Activated CD4-positive, alpha-beta memory T cell treated with anti-CD3 and anti-CD28 coated beads, Interleukin-2, amount 10 ng/mL, durations not matched to agents 7 days and 5 days (primary cell): Measurements from ENCODE around the gene APPBP2. TPM values are rescaled to one million over a fixed set of nuclear protein-coding genes. Genes with fewer than 3 reads are reported as not detected.

ENCODE experiments used
- CTCF ChIA-PET: fragments of 350-600 bp; sonication (Branson Sonifier 250); formaldehyde crosslinking; loops from one replicate; lab custom pipeline; 2021; ENCODE audit warnings: antibody characterized with exemption, inconsistent platforms; lab: Charles Lee
- POLR2A ChIA-PET: fragments of 350-600 bp; sonication (Branson Sonifier 250); formaldehyde crosslinking; loops from one replicate; lab custom pipeline; 2021; ENCODE audit warnings: antibody characterized with exemption; lab: Charles Lee
- DNase-seq: peaks from one replicate; pipeline ENCODE4 v3.0.0-alpha.2; 2020
- H3K27ac Mint-ChIP-seq: one replicate; pipeline ENCODE4 v1.8.0; 2021; ENCODE audit warnings: mild to moderate bottlenecking, mixed read lengths
- H3K27me3 Mint-ChIP-seq: one replicate; pipeline ENCODE4 v1.8.0; 2021; ENCODE audit warnings: mixed read lengths
- H3K36me3 Mint-ChIP-seq: one replicate; pipeline ENCODE4 v1.8.0; 2021; ENCODE audit warnings: low read depth, mixed read lengths
- H3K4me1 Mint-ChIP-seq: one replicate; pipeline ENCODE4 v1.8.0; 2021; ENCODE audit warnings: mixed read lengths
- H3K4me3 Mint-ChIP-seq: one replicate; pipeline ENCODE4 v1.8.0; 2021; ENCODE audit warnings: mild to moderate bottlenecking, mixed read lengths
- H3K9me3 Mint-ChIP-seq: one replicate; pipeline ENCODE4 v1.8.0; 2021; ENCODE audit warnings: mixed read lengths
- total RNA-seq, 2 experiments: library from RNA; stranded (reverse); gene quantifications; one replicate each; pipeline ENCODE4 v1.2.3, GENCODE V29; 2021

APPBP2 gene, protein sequence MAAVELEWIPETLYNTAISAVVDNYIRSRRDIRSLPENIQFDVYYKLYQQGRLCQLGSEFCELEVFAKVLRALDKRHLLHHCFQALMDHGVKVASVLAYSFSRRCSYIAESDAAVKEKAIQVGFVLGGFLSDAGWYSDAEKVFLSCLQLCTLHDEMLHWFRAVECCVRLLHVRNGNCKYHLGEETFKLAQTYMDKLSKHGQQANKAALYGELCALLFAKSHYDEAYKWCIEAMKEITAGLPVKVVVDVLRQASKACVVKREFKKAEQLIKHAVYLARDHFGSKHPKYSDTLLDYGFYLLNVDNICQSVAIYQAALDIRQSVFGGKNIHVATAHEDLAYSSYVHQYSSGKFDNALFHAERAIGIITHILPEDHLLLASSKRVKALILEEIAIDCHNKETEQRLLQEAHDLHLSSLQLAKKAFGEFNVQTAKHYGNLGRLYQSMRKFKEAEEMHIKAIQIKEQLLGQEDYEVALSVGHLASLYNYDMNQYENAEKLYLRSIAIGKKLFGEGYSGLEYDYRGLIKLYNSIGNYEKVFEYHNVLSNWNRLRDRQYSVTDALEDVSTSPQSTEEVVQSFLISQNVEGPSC
- 10 to 100 TPM; 34.9 to 36.0 TPM for total RNA-seq

DNA sequence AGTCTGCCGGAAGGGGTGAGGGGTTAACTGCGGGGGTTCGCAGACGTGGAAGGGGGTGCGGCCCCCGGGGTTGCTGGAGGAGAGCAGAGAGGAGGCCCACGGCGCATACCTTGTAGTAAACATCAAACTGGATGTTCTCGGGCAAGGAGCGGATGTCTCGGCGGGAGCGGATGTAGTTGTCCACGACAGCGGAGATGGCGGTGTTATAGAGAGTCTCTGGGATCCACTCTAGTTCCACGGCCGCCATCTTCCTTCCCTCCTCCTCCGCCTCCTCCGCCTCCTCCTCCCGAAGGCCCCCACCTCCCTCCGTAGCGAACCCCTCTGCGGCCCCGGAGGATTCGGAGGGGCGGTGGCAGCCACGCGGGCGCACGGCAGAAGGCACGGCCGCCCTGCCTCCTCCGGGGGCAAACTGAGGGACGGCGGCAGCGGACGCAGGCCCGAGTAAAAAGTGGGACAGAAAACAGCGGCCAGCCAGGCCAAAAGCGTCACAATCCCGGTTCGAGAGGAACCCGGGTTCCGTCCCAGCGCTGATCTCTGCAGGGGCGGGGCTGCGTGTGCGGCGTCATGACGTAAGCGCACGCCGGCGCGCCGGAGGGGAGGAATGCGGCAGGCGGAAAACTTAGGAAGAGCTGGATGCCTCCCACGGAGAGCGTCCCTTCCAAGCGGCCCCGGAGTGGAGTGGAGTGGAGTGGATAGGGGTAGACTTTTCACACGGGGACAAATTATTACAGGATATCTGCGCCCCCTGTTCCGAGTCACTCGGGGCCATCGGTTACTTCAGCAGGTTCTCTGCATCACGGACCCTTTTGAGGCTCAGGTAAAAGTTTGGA lies at the start of gene APPBP2:
Gene APPBP2, minus strand, starts transcription at position 558 of the 830 bp plus-strand sequence. Its CDS starts 311 bp downstream, at position 247.
- peak within 1 kb of the TSS; percentile 95 for H3K27ac Mint-ChIP-seq
- ChIA-PET POLR2A (interaction anchor here (0.8 to 2.5 kb wide), 5 partner anchors 14 to 152 kb away, joined by 3 to 9 read pairs (median 4); partner anchors contain the start of genes BCAS3 and PPM1D), CTCF (interaction anchor here (1.2 to 2.4 kb wide), 4 partner anchors 44 to 112 kb away, joined by 3 to 18 read pairs (median 4); partner anchors contain the start of gene PPM1D)
- peaks cover 36% of the 10 kb centered on the region for H3K4me1 Mint-ChIP-seq
- no peaks in the 10 kb centered on the region for H3K27me3 Mint-ChIP-seq
- peak; percentile 75 for DNase-seq
- H3K36me3 Mint-ChIP-seq: peaks cover 22% of the 10 kb centered on the region
- peak within 1 kb of the TSS; percentile 99 for H3K4me3 Mint-ChIP-seq
- H3K9me3 Mint-ChIP-seq: no peaks in the 10 kb centered on the region

DNA sequence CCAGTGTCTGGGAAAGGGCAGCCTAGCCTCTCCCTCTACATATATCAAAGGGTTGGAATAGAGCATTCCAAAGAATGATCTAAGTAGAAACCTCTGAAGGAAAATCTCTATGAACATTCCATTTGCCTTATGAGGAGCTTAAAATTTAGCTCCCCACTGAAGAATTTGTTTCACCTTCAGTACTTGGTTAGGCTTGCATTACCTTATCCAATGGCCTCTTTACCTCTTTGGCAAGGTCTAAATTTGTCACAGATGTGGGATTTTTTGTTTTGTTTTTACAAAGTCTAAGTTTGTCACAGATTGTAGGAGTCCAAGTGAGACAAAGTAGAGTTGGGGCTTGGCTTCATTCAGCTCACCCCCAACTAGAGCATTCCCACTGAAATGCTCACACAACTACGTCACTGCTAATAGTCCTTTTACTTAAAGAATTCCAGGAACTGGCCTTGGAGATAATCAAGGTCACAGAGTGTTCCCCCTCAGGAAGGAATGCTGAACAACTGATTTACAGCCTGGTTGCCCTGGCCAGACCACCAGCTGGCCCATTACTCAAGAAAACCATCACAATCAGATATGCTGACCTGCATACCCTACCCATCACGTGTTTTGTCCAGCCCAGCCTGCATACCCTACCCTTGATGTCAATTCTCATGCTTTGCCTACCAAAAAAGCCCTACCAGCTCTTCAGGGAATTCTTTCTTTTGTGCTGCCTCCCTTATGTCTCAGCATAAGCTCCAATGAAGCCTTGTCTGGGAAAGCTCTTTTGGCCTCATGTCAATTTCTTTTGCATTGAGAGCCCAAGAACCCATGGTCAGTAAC lies 47.4 kb upstream of the APPBP2 start:
- POLR2A ChIA-PET: interaction anchor here (2.0 kb wide), 1 partner anchor 26 kb away, joined by 9 read pairs; the partner anchor contains the start of gene PPM1D
- no peak overlapping the region for H3K4me3 Mint-ChIP-seq
- peaks cover 11% of the 10 kb centered on the region for H3K27me3 Mint-ChIP-seq
- H3K27ac Mint-ChIP-seq: no peak overlapping the region
- CTCF ChIA-PET: interaction anchor here (0.6 kb wide), 1 partner anchor 70 kb away, joined by 3 read pairs; no protein-coding TSS in a partner anchor
- no peak for DNase-seq
- H3K36me3 Mint-ChIP-seq: no peaks in the 10 kb centered on the region
- no peaks in the 10 kb centered on the region for H3K9me3 Mint-ChIP-seq
- H3K4me1 Mint-ChIP-seq: peaks cover 8% of the 10 kb centered on the region

DNA sequence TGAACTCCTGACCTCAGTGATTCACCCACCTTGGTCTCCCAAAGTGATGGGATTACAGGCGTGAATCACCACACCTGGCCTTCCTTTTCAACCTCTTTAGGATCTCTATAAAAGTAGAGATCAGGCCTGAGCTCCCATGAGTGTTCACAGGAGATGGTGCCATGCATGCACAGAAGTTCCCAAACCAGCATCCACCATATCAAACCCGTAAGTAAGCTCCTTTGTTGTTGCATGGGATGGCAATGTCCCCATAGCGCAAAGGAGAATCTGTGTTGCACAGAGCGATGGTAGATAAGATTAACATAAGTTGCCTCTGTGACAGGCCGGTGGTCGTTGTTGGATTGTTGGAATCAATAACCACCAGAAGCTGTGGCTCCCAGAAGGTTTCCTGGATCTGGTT lies 39.2 kb upstream of the APPBP2 start:
- no peaks in the 10 kb centered on the region for H3K9me3 Mint-ChIP-seq
- peaks cover 2% of the 10 kb centered on the region for H3K27me3 Mint-ChIP-seq
- no peak for DNase-seq
- ChIA-PET CTCF (interaction anchor here (0.6 to 1.6 kb wide), 4 partner anchors 11 to 126 kb away, joined by 3 to 5 read pairs (median 4); no protein-coding TSS in a partner anchor), POLR2A (interaction anchor here (0.7 kb wide), 1 partner anchor 141 kb away, joined by 3 read pairs; no protein-coding TSS in a partner anchor)
- H3K4me3 Mint-ChIP-seq: no peak overlapping the region
- no peak overlapping the region for H3K27ac Mint-ChIP-seq
- peaks cover 2% of the 10 kb centered on the region for H3K4me1 Mint-ChIP-seq
- no peaks in the 10 kb centered on the region for H3K36me3 Mint-ChIP-seq

DNA sequence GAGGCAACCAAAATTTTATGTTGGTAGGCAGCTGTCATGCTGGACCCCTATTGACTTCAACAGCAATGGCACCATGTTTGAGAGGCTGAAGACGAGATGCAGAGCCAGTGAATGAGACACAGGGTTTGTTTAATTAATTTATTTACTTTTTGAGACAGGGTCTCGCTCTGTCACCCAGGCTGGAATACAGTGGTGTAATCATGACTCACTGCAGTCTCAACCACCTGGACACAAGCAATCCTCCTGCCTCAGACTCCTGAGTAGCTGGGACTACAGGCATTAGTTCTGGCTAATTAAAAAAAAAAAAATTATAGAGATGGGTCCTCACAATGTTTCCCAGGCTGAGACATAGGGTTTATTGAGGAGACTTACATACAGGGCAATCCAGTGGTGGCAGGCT lies 37.7 kb upstream of the APPBP2 start:
- peaks cover 3% of the 10 kb centered on the region for H3K9me3 Mint-ChIP-seq
- no peaks in the 10 kb centered on the region for H3K4me1 Mint-ChIP-seq
- CTCF ChIA-PET: interaction anchor here (1.3 kb wide), 1 partner anchor 13 kb away, joined by 5 read pairs; no protein-coding TSS in a partner anchor

DNA sequence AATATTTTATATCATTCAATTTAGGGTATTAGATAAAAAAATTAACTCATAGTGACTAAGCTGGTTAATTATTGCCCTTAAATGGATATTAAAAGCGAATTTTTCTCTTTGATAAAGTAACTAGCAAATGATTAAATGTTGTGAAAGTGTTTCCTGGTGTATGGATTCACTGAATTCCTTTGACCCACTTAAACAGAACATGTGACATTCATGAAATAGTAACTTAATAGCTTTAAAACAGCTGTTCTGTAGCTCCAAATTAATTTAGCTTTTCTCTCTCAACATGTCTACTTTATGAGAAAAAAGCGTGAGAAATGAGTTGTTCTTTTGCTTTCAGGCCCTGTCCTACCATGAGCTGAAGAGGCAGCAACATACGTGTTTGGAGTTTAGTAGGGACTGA lies 36.4 kb upstream of the APPBP2 start:
- Mint-ChIP-seq H3K4me1 (no peaks in the 10 kb centered on the region), H3K4me3 (no peak overlapping the region), H3K36me3 (peaks cover 3% of the 10 kb centered on the region), H3K27me3 (peaks cover 2% of the 10 kb centered on the region), H3K9me3 (peaks cover 15% of the 10 kb centered on the region), H3K27ac (no peak overlapping the region)
- no peak for DNase-seq
- ChIA-PET POLR2A (no interaction called here), CTCF (no interaction called here)

More for the DNA sequence above, 37.7 kb upstream of the APPBP2 start:
- no peak overlapping the region for H3K4me3 Mint-ChIP-seq
- DNase-seq: no peak
- POLR2A ChIA-PET: no interaction called here
- no peak overlapping the region for H3K27ac Mint-ChIP-seq
- H3K27me3 Mint-ChIP-seq: peaks cover 2% of the 10 kb centered on the region
- no peaks in the 10 kb centered on the region for H3K36me3 Mint-ChIP-seq

DNA sequence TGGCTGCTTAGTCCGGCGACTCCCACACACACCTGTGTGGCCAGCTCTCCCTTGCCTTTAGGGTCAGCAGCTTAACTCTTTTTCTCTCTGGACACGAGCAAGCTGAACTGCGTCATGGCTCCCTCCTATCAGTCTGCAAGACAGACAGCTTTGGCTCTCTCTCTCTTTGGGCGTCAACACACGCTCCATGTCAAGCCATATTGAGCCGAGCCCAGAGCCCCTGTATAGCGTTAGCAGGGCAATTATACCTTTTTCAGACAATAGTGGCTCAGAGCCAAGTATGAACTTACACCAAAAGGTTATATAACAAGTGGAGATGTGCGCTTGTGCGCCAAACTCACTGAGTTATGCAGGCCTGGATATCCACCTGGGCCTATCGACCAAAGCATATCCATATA lies 34.8 kb upstream of the APPBP2 start:
- H3K4me3 Mint-ChIP-seq: no peak overlapping the region
- no peaks in the 10 kb centered on the region for H3K4me1 Mint-ChIP-seq
- peaks cover 5% of the 10 kb centered on the region for H3K36me3 Mint-ChIP-seq
- DNase-seq: no peak
- H3K27ac Mint-ChIP-seq: no peak overlapping the region
- peaks cover 21% of the 10 kb centered on the region for H3K9me3 Mint-ChIP-seq
- CTCF ChIA-PET: no interaction called here
- peaks cover 4% of the 10 kb centered on the region for H3K27me3 Mint-ChIP-seq
- POLR2A ChIA-PET: no interaction called here

DNA sequence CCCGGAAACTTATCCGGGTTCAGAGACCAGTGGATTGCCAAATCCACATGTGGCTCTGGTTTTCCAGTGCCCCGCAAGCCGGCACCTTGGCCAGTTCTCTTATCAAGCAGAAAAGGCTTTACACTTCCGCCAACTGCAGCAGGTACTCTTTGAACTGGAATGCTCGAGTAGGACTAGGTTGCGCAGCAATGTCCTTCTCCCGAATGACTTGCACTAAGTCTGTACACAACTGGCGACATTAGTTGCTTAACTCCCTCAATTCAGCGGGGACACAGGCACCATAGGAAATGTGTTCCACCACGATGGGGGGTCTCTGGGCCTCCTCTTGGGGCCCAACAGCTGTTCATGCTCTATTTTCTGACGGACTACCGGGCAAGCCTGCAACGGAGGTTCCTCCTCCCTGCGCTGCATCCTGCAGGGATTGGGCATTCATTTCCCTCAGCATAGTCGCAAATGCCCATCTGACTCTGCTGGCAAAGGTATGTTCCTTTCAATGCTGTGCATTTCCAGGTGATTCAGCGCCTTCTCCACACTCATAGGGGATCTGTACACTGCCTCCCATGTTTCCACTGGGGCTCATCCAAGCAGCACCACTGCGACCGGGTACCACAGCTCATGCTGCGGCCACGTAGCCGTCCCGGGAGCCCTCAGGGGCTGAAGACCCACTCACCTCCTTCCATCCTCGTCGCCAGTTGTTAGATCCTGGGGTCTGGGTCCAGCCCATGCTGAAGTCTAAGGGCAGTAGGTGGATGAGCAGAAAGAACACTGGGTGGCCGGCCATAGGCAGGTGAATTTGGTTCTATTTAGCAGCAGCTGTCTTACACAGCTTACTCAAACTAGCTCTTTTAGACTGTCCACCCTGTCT lies 34.2 kb upstream of the APPBP2 start:
- H3K4me3 Mint-ChIP-seq: no peak overlapping the region
- no peaks in the 10 kb centered on the region for H3K4me1 Mint-ChIP-seq
- no peak for DNase-seq
- H3K27ac Mint-ChIP-seq: no peak overlapping the region
- peaks cover 5% of the 10 kb centered on the region for H3K36me3 Mint-ChIP-seq
- H3K27me3 Mint-ChIP-seq: peaks cover 4% of the 10 kb centered on the region
- peaks cover 21% of the 10 kb centered on the region for H3K9me3 Mint-ChIP-seq
- ChIA-PET POLR2A (no interaction called here), CTCF (no interaction called here)

DNA sequence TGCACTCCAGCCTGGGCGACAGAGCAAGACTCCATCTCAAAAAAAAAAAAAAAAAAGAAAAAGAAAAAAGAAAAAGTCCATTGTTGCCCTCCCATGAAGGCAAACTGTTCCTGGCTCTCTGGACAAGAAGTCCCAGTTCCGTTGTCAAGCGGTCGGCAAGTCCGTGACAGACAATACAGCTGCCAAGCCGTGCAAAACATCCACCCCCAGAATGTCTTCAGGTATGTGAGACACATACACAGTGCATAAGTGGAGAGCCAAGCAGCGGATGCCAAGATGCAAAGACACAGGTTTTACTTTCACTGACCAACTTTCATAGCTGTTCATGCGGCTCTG lies 33.6 kb upstream of the APPBP2 start:
- peaks cover 21% of the 10 kb centered on the region for H3K9me3 Mint-ChIP-seq
- H3K36me3 Mint-ChIP-seq: peaks cover 5% of the 10 kb centered on the region
- H3K27ac Mint-ChIP-seq: no peak overlapping the region
- ChIA-PET POLR2A (no interaction called here), CTCF (no interaction called here)
- no peak for DNase-seq
- H3K4me3 Mint-ChIP-seq: no peak overlapping the region
- no peaks in the 10 kb centered on the region for H3K4me1 Mint-ChIP-seq
- H3K27me3 Mint-ChIP-seq: peaks cover 4% of the 10 kb centered on the region

DNA sequence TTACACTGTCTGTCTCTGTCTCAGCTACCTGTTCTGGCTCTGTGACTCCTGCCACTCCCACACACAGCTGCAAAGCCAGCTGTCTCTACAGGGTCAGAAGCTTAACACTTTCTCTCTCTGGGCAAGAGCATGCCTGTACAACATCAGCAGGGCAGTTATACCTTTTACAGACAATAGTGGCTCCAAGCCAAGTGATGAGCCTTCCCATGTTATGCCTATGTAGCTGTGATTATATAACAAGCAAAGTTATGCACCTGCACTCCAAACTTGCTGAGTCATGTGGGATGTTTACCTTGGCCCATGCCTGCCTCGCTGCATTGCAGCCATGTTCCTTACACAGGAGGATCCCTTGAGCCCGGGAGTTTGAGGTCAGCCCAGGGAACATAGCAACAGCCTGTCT lies 31.8 kb upstream of the APPBP2 start:
- CTCF ChIA-PET: interaction anchor here (1.2 kb wide), 1 partner anchor 12 kb away, joined by 3 read pairs; no protein-coding TSS in a partner anchor
- no peaks in the 10 kb centered on the region for H3K4me1 Mint-ChIP-seq
- H3K36me3 Mint-ChIP-seq: peaks cover 5% of the 10 kb centered on the region
- no peak overlapping the region for H3K4me3 Mint-ChIP-seq
- DNase-seq: no peak
- H3K9me3 Mint-ChIP-seq: peaks cover 21% of the 10 kb centered on the region
- H3K27ac Mint-ChIP-seq: no peak overlapping the region
- peaks cover 4% of the 10 kb centered on the region for H3K27me3 Mint-ChIP-seq
- POLR2A ChIA-PET: no interaction called here

DNA sequence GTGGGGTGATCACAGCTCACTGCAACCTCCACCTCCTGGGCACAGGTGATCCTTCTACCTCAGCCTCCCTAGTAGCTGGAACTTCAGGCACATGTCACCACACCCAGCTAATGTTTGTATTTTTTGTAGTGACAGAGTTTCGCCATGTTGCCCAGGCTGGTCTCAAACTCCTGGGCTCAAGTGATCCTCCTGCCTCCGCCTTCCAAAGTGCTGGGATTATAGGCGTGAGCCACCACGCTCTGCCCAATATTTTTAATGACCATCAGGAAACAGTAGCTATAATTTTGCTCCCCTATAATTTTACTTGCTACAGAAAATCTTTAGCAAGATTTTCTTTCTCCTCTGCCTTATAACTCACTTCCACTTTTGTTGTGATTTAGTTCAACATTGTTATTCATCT lies 29.7 kb upstream of the APPBP2 start:
- no peak overlapping the region for H3K4me3 Mint-ChIP-seq
- no peak for DNase-seq
- peaks cover 5% of the 10 kb centered on the region for H3K36me3 Mint-ChIP-seq
- H3K27ac Mint-ChIP-seq: no peak overlapping the region
- ChIA-PET CTCF (interaction anchor here (0.7 to 1.0 kb wide), 2 partner anchors 12 to 14 kb away, joined by 3 read pairs; no protein-coding TSS in a partner anchor), POLR2A (no interaction called here)
- H3K9me3 Mint-ChIP-seq: peaks cover 21% of the 10 kb centered on the region
- H3K27me3 Mint-ChIP-seq: peaks cover 2% of the 10 kb centered on the region
- no peaks in the 10 kb centered on the region for H3K4me1 Mint-ChIP-seq

DNA sequence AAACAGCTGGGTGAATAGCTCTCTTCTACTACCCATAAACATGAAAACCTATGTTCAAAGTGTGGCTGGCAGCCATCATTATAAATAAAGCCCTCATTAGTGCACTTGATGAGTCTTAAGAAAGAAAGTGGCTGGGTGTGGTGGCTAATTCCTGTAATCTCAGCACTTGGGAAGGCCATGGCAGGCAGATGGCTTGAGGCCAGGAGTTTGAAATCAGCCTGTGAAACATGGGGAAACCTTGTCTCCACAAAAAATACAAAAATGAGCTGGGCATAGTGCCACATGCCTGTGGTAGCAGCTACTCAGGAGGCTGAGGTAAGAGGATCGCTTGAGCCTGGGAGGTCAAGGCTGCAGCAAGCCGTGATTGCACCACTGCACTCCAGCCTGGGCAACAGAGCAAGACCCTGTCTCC lies 28.3 kb upstream of the APPBP2 start:
- Mint-ChIP-seq H3K36me3 (peaks cover 5% of the 10 kb centered on the region), H3K4me3 (no peak overlapping the region), H3K27ac (no peak overlapping the region), H3K27me3 (peaks cover 2% of the 10 kb centered on the region), H3K4me1 (no peaks in the 10 kb centered on the region), H3K9me3 (peaks cover 21% of the 10 kb centered on the region)
- ChIA-PET CTCF (interaction anchor here (0.5 kb wide), 1 partner anchor 30 kb away, joined by 4 read pairs; no protein-coding TSS in a partner anchor), POLR2A (no interaction called here)
- DNase-seq: no peak
